Skeletal muscle satellite cell (primary cell): Measurements from ENCODE around the gene WBP2NL.
A peak's percentile ranks its signal among the peaks of the same experiment; 100 is the strongest.
"Not testable (repeated sequence)": the region's sequence is repeated elsewhere in the genome, so short reads cannot be mapped to it uniquely, and the experiment has no call there.

Source experiments
- H3K27me3 ChIP-seq: 2 replicates; pipeline ENCODE4 v1.7.0; 2013; ENCODE audit warnings: low read length; ENCODE audit not compliant: control insufficient read depth, insufficient read depth
- H3K36me3 ChIP-seq: 2 replicates; pipeline ENCODE4 v1.7.0; 2013; ENCODE audit warnings: mild to moderate bottlenecking, control low read depth, low read length; ENCODE audit not compliant: insufficient read depth
- H3K4me1 ChIP-seq: 2 replicates; pipeline ENCODE4 v1.7.0; 2013; ENCODE audit warnings: low read length; ENCODE audit not compliant: control insufficient read depth, insufficient read depth
- H3K4me2 ChIP-seq: 2 replicates; pipeline ENCODE4 v1.7.0; 2013; ENCODE audit warnings: mild to moderate bottlenecking, low read length
- H3K4me3 ChIP-seq: 2 replicates; pipeline ENCODE4 v1.7.0; 2013; ENCODE audit warnings: low read length
- H3K9ac ChIP-seq: 2 replicates; pipeline ENCODE4 v1.7.0; 2013; ENCODE audit warnings: mild to moderate bottlenecking, low read depth, low read length, moderate library complexity
- H3K9me3 ChIP-seq: replicated peaks from 2 replicates; pipeline ENCODE4 v1.7.0; 2013; ENCODE audit warnings: mild to moderate bottlenecking, control low read depth, low read length

The WBP2NL gene

GRCh38 chr22:42067671-42068251 is 69.2 kb downstream of the WBP2NL start:
- Histone ChIP-seq H3K4me1 (peaks cover 16% of the 10 kb centered on the region), H3K27me3 (no peaks in the 10 kb centered on the region), H3K36me3 (peaks cover 12% of the 10 kb centered on the region), H3K4me3 (no peak overlapping the region), H3K9me3 (no peaks in the 10 kb centered on the region), H3K9ac (no peak overlapping the region), H3K4me2 (no peak overlapping the region)

DNA sequence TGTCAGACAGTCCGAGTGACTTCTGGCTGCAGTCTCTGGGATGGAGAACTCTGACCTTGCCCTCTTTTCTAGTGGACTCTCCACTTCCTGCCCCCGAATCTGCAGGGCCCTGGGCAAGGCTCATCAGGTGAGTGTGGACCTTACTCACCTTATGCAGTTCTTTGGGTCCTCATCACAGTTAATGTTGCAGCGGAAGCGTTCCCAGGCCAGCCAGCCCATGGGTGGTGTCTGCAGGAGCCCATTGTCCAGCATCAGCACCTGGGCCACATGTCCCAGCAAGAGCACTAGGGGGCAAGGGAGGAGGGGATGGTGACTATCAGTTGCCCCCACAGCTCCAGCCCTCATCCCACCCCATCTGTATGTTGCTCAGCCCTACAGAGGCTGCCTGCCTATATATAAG is 69.7 kb downstream of the WBP2NL start:
- H3K9ac ChIP-seq: no peak overlapping the region
- peaks cover 12% of the 10 kb centered on the region for H3K36me3 ChIP-seq
- H3K9me3 ChIP-seq: no peaks in the 10 kb centered on the region
- H3K4me3 ChIP-seq: no peak overlapping the region
- no peaks in the 10 kb centered on the region for H3K27me3 ChIP-seq
- H3K4me2 ChIP-seq: no peak overlapping the region
- H3K4me1 ChIP-seq: peaks cover 16% of the 10 kb centered on the region

GRCh38 chr22:42069801-42070516 is 71.4 kb downstream of the WBP2NL start:
- peaks cover 32% of the 10 kb centered on the region for H3K4me1 ChIP-seq
- H3K9me3 ChIP-seq: no peaks in the 10 kb centered on the region
- peaks cover 12% of the 10 kb centered on the region for H3K36me3 ChIP-seq
- no peaks in the 10 kb centered on the region for H3K27me3 ChIP-seq
- peak overlapping the region; percentile 81 for H3K9ac ChIP-seq
- peak overlapping the region; percentile 78 for H3K4me2 ChIP-seq
- peak overlapping the region; percentile 74 for H3K4me3 ChIP-seq

GRCh38 chr22:42070517-42071422 is 72.2 kb downstream of the WBP2NL start, which contains the start of gene NAGA:
TSS of gene NAGA (minus strand) at chr22:42070812. CDS start at chr22:42070297, 515 bp downstream.
- H3K4me3 ChIP-seq: peak within 1 kb of the TSS; percentile 74
- no peaks in the 10 kb centered on the region for H3K27me3 ChIP-seq
- no peaks in the 10 kb centered on the region for H3K9me3 ChIP-seq
- H3K4me1 ChIP-seq: peaks cover 38% of the 10 kb centered on the region
- peak within 1 kb of the TSS; percentile 81 for H3K9ac ChIP-seq
- peak within 1 kb of the TSS; percentile 78 for H3K4me2 ChIP-seq
- peaks cover 10% of the 10 kb centered on the region for H3K36me3 ChIP-seq

- Histone ChIP-seq H3K4me3 (peak overlapping the region; percentile 74), H3K4me1 (peaks cover 38% of the 10 kb centered on the region), H3K4me2 (peak overlapping the region; percentile 78), H3K36me3 (peaks cover 12% of the 10 kb centered on the region), H3K9ac (peak overlapping the region; percentile 81)
- not testable (repeated sequence) for H3K27me3 ChIP-seq, H3K9me3 ChIP-seq
Measured at GRCh38 chr22:42071508-42071907, 72.9 kb downstream of the WBP2NL start.

DNA sequence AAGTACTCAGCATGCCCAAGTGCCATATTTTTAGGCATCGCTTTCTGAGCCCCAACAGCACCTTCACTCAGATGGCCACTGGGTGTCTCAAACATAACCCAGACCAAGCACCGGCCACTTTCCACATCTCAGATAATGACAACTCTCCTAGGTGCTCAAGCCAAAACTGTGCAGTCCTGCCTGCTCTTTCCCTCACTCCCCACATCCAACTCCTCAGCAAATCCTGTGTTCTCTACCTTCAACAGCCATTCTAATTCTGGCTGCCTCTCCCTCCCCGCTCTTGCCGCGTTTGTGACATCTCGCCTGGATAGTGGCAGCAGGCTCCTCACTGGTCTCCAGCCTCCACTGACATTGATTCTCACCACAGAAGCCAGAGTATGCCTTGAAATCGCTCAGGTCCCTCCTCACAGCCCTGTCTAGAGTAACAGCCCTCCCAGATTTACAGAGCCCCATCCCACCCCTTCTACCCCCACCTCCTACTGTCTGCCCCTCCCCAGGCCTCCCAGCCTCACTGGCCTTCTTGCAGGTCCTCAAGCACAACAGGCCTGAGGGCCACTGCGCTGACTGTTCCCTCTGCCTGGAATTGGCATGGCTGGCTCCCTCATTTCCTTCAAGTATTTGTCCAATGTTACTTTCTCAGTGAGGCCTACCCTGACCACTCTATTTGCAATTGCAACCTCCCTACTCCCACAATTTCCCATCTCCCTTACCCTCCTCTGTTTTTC is 74.2 kb downstream of the WBP2NL start:
- H3K36me3 ChIP-seq: peaks cover 19% of the 10 kb centered on the region
- no peak overlapping the region for H3K4me2 ChIP-seq
- H3K9ac ChIP-seq: no peak overlapping the region
- no peak overlapping the region for H3K4me3 ChIP-seq
- no peaks in the 10 kb centered on the region for H3K27me3 ChIP-seq
- peaks cover 40% of the 10 kb centered on the region for H3K4me1 ChIP-seq
- H3K9me3 ChIP-seq: no peaks in the 10 kb centered on the region

DNA sequence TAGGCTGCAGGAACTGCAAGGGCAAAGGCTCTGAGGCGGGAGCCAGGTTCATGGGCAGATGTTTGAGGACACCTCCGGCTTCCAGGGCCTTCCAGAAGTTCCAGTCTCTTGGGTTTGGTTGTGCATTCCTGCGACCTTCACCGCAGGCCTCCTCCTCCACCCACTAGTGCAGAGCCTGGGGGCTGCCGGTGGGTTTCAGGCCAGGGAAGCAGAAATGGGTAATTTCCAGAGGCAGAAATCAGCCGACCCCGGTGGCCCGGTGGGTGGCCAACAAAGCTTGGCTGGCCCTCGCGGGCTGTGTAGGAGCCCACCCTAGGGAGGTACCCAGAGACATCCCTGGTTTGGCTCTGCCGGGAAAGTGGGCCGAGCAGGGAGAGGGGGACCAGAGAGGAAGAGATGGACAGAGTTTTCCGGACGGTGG is 75.0 kb downstream of the WBP2NL start:
- Histone ChIP-seq H3K9ac (peak overlapping the region; percentile 97), H3K27me3 (no peaks in the 10 kb centered on the region), H3K4me2 (peak overlapping the region; percentile 90), H3K9me3 (no peaks in the 10 kb centered on the region), H3K36me3 (peaks cover 27% of the 10 kb centered on the region), H3K4me3 (peak overlapping the region; percentile 79), H3K4me1 (peaks cover 48% of the 10 kb centered on the region)

DNA sequence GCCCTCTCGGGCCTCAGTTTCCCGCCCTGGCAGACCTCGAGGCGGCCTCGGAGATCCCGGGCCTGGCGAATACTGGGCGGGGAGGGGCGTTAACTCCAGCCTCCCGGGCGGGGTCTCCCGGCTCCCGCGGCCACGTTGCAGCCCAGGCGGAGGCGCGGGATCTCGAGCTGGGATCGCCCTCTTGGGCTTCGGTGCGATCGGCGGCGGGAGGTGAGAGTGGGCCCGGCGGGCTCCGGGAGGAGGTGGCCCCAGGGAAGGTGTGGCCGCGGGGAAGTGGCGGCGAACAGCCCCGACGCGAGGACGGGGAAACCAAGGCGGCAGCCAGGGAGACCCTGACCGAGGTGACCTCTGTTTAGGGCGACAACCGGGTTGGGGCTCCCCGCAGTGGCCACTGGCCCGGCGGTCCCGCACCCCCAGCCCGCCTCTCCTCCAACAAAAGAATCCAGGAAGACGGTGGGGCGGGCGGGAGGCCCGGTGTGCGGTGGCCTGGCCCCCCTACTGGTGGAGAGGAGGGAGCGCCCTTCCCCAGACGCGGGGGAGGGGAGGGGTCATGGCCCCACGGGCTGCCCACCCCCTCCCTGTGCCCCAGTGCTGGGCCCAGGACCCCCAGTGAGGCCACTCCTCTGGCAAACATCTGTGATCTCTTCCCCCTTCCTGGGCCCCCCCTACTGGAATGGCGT is 75.7 kb downstream of the WBP2NL start, which contains the start of gene PHETA2:
Gene PHETA2 (plus strand): TSS at position 117 of the 680 bp plus-strand sequence. CDS start 3,046 bp downstream, outside the sequence.
- H3K9me3 ChIP-seq: no peaks in the 10 kb centered on the region
- H3K9ac ChIP-seq: peak within 1 kb of the TSS; percentile 97
- peak within 1 kb of the TSS; percentile 79 for H3K4me3 ChIP-seq
- H3K4me1 ChIP-seq: peaks cover 54% of the 10 kb centered on the region
- no peaks in the 10 kb centered on the region for H3K27me3 ChIP-seq
- peaks cover 27% of the 10 kb centered on the region for H3K36me3 ChIP-seq
- peak within 1 kb of the TSS; percentile 90 for H3K4me2 ChIP-seq

DNA sequence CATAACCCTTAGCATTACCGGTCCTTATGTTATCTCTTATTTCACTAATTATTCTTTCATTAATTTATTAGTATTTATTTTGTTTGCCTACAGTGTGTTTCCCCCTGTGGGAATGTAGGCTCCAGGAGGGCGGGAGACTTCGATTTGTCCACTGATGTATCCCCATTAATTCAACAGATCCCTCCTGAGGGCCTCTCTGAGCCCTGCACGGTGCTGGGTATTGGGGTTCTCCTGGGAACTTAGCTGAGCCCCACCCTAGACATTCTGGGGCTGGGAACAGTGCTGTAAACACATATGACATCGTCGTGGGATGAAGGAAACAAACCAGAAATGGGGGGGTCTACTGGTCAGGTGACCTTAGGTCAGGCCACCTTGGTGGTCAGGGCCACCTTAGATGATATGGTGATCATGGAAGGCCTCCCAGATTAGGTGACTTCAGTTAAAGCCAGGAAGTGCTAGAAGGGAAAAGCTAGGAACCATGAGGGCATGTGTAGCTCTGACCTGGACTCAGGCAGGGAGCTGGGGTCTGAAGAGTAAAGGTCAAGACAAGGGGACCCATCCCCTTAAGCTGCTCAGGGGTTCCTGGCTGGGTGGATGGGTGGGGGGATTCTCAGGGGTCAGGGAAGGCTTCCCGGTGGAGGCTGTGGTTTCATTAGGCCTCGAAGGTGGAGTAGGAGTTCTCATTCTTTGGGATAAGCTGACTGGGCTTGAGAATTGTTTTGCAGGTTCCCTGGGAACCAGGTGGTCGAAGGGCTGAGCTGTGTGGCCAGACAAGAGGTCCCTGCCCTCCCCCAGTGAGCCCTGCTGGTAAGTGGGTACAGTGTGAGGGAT is 76.5 kb downstream of the WBP2NL start:
- peaks cover 49% of the 10 kb centered on the region for H3K4me1 ChIP-seq
- H3K4me2 ChIP-seq: peak overlapping the region; percentile 90
- H3K36me3 ChIP-seq: peaks cover 27% of the 10 kb centered on the region
- peak overlapping the region; percentile 97 for H3K9ac ChIP-seq
- H3K9me3 ChIP-seq: no peaks in the 10 kb centered on the region
- H3K27me3 ChIP-seq: no peaks in the 10 kb centered on the region
- peak overlapping the region; percentile 79 for H3K4me3 ChIP-seq
